ENCODE data around the gene NTN3. TPM values are rescaled to one million over a fixed set of nuclear protein-coding genes. Genes with fewer than 3 reads are reported as not detected.

The NTN3 gene
- total RNA-seq, 2 experiments from 2014 or later: not detected

GRCh38 chr16:2468233-2468724, 2.8 kb upstream of the NTN3 start:
- Mint-ChIP-seq H3K4me1 (ENCODE audit: low read depth) (peaks cover 22% of the 10 kb centered on the region), H3K4me3 (peak overlapping the region; percentile 31), H3K36me3 (ENCODE audit: low read depth) (peaks cover 2% of the 10 kb centered on the region), H3K27me3 (peaks cover 31% of the 10 kb centered on the region), H3K27ac (no peak overlapping the region), H3K9me3 (no peaks in the 10 kb centered on the region)
- intact Hi-C loops (cut with micrococcal nuclease): no loop called here
- DNase-seq (peak; percentile 51), ATAC-seq (peak; percentile 34)
- POLR2A ChIA-PET: interaction anchor here (0.8 to 2.5 kb wide), 3 partner anchors 18 to 315 kb away, joined by 3 to 5 read pairs (median 3); partner anchors contain the start of gene ECI1
- TF ChIP-seq CTCF (IDR thresholded peaks at IDR 0.05): no peak
- CTCF ChIA-PET: interaction anchor here (0.7 to 1.3 kb wide), 2 partner anchors 33 to 45 kb away, joined by 3 read pairs; no protein-coding TSS in a partner anchor

- intact Hi-C loops (cut with micrococcal nuclease): no loop called here
- Mint-ChIP-seq H3K36me3 (ENCODE audit: low read depth) (no peaks in the 10 kb centered on the region), H3K27me3 (peaks cover 32% of the 10 kb centered on the region), H3K9me3 (no peaks in the 10 kb centered on the region), H3K4me1 (ENCODE audit: low read depth) (peaks cover 24% of the 10 kb centered on the region), H3K4me3 (peak overlapping the region; percentile 31), H3K27ac (no peak overlapping the region)
- ATAC-seq (no peak), DNase-seq (no peak)
- TF ChIP-seq CTCF (IDR thresholded peaks at IDR 0.05): no peak
- ChIA-PET POLR2A (interaction anchor here (0.8 to 2.8 kb wide), 6 partner anchors 9 to 316 kb away, joined by 3 to 19 read pairs (median 4); partner anchors contain the start of genes ECI1 and TEDC2), CTCF (interaction anchor here (0.7 to 1.3 kb wide), 2 partner anchors 33 to 45 kb away, joined by 3 read pairs; no protein-coding TSS in a partner anchor)
Observed at GRCh38 chr16:2468725-2469398, 2.2 kb upstream of the NTN3 start.

DNA sequence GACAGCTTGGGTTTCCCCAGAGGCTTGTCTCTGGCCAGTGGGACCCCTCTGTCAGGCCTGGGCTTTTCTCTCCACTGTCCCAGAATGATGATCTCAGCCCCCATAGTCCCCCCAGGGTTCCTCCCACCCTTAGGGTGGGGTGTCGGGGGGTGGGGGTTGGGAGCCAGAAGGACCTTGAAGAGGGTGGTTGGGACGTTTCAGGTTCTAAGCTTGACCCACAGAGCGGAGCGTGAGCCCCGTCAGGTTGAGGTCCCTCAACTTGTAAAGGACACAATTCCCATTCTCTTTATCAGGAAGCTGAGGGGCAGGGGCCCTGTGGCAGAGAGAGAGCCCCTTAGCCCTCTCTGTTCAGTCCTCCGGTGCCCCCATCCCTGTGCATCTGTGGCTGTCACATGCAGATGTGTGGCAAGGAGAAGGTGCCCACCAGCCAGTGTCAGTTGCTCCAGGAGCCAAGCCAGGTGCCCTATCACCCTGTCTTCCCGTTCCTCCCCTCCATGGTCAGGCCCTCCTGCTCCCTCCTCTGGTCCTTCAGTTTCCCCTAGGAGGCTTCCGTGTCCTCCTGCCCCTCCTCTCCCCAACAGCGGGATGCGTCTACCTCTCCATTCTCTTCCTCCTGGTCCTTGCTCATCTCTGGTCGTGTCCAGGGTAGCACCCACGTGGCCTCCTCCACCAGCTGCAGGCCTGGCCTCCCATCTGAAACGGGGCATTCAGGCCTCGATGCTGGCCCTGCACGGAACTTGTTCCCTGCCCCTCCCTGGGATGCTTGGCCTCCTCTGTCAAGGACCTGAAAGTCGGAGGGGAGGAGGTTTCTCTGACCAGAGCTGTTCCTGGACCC, 1.5 kb upstream of the NTN3 start:
- ATAC-seq (no peak), DNase-seq (no peak)
- Mint-ChIP-seq H3K9me3 (no peaks in the 10 kb centered on the region), H3K4me3 (no peak overlapping the region), H3K27ac (no peak overlapping the region), H3K4me1 (ENCODE audit: low read depth) (peaks cover 24% of the 10 kb centered on the region), H3K36me3 (ENCODE audit: low read depth) (no peaks in the 10 kb centered on the region), H3K27me3 (peaks cover 32% of the 10 kb centered on the region)
- no peak for TF ChIP-seq CTCF (IDR thresholded peaks at IDR 0.05)
- ChIA-PET CTCF (no interaction called here), POLR2A (interaction anchor here (0.9 to 2.8 kb wide), 6 partner anchors 9 to 315 kb away, joined by 3 to 19 read pairs (median 4); partner anchors contain the start of genes ECI1 and TEDC2)
- intact Hi-C loops (cut with micrococcal nuclease): no loop called here

DNA sequence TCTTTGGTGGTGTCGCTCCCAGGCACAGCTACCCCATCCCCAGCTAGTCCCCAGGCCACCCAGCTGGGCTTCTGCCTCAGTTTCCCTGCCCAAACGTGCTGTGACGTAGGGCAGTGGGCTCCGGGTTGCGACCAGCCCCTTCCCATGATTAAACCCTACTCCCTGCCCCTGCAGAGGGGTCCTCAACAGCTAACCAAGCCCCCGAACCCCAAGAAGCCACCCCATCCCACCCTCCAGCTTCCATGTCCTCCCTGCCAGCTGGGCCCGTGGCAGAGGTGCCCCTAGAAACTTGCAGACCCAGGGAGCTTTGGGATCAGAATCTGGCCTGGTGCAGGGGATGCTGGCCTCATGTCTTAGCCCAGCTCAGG, 879 bp upstream of the NTN3 start:
- ChIA-PET POLR2A (interaction anchor here (0.9 to 2.8 kb wide), 5 partner anchors 9 to 316 kb away, joined by 3 to 19 read pairs (median 5); partner anchors contain the start of genes ECI1 and TEDC2), CTCF (no interaction called here)
- DNase-seq: no peak
- intact Hi-C loops (cut with micrococcal nuclease): no loop called here
- TF ChIP-seq CTCF (IDR thresholded peaks at IDR 0.05): no peak
- Mint-ChIP-seq H3K27me3 (peaks cover 32% of the 10 kb centered on the region), H3K4me1 (ENCODE audit: low read depth) (peaks cover 24% of the 10 kb centered on the region), H3K27ac (no peak overlapping the region), H3K36me3 (ENCODE audit: low read depth) (no peaks in the 10 kb centered on the region), H3K9me3 (no peaks in the 10 kb centered on the region), H3K4me3 (no peak overlapping the region)
- ATAC-seq: no peak
